Measurements from ENCODE around the gene FIBP.

The FIBP gene

DNA sequence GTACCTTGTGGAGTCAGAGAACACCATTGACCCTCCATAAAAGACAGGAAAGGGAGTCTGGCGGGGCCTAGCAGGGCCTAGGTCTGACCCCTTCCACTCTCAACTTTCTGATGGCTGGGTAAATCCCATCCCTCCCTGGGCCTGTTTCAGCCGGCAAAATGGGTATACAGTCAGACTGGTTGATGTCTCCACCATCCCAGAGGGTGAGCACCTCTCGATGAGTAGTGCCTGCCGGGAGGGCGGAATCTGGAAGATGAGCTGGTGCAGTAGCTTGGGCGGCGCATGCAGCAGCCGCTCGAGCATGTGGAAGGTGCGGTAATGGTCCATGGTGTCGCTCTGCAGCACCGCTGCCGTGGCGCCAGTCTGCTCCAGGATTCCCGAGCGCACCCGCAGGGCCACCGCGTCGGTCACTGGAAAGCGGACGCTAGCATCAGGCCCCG is 528 bp downstream of the FIBP start:
- DNase-seq, result no peak

DNA sequence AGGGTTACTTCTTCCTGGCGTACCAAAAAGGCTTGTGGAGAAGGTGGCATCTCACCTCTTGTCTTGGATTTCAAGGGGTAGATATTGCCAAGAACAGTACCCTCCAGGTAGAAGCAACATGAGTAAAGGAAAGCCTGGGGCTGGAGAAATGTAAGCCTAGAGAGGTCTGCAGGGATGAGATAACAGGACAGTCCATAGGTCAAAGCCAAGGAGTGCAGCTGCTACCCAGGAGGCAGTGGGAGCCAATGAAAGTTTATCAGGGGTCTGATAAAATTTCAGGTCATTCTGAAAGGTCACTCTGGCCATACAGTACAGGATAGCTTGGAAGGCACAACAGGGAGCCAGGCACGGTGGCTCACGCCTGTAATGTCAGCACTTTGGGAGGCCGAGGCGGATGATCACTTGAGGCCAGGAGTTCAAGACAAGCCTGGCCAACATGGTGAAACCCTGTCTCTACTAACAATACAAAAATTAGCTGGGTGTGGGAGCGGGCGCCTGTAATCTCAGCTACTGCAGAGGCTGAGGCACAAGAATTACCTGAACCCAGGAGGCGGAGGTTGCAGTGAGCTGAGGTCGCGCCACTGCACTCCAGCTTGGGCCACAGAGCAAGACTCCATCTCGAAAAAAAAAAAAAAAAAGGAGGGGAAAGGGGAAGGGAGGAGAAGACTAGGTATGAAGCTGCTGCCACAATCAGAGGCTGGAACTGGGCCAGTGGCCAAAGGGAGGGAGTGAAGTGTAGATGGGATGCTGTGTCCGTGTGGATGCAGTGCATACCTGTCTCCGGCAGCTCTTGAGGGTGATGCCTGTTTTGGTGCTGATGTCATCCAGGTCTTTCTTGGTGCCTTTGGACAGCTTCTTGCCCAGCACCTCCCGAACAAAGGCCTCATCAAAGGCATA is 1.2 kb downstream of the FIBP start:
- DNase-seq, result no peak

DNA sequence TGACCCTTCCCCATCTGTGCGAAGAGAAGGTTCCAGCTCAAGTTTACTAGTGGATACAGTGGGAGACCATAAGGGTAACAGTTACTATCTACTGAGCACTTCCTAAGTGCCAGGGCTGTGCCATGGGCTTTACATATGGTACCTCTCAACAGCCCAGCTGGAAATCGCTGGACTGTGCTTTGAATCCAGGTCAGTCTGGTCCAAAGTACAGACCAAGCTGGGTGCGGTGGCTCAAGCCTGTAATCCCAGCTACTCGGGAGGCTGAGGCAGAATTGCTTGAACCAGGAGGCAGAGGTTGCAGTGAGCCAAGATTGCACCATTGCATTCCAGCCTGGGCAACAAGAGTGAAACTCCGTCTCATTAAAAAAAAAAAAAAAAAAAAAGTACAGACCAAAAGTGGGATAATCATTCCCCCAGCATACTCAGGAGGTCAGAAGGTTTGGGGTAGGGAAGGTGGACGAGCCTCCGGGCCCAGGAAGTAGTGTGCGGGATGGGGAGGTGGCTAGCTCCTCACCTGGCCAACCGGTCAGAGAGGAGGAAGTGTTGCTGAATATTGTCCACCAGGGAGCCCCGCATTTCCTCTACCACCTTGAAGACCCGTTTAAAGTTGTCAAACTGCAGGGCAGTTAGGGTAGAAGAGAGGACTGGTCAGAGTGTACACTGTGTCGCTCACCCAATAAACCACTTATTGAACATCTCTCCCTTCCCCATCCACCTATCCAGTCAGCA is 2.3 kb downstream of the FIBP start:
- DNase-seq, result no peak

DNA sequence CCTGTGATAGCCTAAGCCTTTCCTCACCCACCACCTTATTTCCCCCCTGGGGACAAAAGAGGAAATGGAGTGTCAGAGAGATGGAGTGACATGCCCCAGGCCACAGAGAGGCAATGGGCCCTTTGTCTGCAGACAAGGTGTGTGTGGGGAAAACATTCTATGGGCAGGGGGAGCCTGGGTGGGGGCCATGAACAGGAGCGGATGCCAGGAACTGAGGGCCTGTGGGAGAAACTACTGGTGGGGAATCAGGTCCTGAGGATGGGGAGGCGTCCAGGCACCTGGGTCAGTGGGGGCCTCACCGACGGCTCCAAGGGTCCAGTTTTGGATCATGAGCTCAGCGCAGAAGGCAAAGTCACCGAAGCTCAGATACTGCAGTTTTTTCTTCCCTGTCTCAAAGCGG is 3.0 kb downstream of the FIBP start:
- no peak for DNase-seq

DNA sequence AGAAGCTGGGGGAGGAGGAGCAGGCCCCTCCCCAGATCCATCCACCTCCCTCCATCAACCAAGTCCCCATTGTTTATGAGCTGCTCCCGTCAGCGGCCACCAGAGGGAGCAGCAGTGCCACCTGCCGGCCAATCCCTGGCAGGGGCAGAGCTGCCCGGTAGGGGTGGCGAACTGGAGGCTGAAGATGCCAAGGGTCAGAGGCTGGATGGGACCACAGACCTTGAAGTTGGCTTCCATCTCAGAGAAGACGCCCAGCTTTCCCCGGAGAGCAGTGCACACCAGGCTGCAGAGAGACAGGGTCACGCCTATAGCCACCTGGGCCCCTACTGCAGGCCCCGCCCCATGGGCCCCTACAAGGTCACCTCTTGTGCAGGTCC is 3.6 kb downstream of the FIBP start:
- DNase-seq, result peak; percentile 89

DNA sequence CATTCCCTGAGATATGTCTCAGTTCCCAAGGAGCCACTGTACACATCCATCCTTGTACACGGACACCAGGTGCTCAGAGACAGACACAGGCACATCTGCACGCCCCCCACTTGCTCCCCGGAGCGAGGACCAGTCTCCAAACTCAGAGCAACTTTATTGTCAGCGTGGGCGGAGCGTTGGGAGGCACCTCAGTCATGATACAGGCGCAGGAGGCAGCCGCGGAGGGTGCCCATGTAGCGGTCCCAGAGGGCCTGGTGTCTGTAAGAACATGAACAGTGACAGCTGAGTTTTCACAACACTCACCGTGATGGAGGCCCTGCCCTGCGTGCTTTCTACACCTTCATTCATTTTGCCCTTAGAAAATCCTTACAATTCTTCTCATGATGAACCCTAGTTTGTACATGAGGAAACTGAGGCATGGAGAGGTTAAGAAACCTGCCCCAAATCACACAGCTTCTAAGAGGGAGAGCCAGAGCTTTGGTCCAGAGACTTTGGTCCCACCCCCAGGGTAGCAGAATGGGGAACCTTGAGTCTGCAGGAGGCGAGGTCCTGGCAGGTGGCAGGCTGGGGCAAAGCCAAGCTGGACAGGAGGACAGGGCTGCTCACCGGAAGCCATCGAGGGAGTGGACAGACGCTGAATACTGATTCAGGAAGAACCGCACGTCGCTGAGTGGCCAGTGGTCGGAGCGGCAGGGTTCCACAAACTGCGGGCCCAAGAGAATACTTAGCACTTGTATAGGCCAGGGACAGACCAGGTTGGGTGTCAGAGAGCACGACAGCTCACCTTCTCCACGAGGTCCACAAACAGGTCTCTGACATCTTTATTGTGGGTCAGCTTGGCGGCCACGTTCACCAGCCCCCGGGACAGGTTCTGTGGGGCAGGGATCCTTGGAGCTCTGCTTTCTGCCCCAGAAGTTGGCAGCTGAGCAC is 4.2 kb downstream of the FIBP start:
- no peak for DNase-seq

DNA sequence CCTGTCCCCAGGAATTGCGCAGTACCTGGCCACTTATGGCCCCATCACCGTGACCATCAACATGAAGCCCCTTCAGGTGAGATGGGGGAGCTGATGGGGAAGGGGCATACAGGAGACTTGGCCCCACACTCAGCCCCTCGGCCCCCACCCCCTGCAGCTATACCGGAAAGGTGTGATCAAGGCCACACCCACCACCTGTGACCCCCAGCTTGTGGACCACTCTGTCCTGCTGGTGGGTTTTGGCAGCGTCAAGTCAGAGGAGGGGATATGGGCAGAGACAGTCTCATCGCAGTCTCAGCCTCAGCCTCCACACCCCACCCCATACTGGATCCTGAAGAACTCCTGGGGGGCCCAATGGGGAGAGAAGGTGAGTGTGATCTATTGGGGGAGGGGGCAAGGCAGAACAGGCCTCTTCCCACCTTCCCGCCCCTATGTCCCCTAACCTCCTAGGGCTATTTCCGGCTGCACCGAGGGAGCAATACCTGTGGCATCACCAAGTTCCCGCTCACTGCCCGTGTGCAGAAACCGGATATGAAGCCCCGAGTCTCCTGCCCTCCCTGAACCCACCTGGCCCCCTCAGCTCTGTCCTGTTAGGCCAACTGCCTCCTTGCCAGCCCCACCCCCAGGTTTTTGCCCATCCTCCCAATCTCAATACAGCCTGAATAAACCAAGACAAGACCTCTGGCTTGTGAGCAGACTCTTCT is 5.1 kb downstream of the FIBP start:
- no peak for DNase-seq

DNA sequence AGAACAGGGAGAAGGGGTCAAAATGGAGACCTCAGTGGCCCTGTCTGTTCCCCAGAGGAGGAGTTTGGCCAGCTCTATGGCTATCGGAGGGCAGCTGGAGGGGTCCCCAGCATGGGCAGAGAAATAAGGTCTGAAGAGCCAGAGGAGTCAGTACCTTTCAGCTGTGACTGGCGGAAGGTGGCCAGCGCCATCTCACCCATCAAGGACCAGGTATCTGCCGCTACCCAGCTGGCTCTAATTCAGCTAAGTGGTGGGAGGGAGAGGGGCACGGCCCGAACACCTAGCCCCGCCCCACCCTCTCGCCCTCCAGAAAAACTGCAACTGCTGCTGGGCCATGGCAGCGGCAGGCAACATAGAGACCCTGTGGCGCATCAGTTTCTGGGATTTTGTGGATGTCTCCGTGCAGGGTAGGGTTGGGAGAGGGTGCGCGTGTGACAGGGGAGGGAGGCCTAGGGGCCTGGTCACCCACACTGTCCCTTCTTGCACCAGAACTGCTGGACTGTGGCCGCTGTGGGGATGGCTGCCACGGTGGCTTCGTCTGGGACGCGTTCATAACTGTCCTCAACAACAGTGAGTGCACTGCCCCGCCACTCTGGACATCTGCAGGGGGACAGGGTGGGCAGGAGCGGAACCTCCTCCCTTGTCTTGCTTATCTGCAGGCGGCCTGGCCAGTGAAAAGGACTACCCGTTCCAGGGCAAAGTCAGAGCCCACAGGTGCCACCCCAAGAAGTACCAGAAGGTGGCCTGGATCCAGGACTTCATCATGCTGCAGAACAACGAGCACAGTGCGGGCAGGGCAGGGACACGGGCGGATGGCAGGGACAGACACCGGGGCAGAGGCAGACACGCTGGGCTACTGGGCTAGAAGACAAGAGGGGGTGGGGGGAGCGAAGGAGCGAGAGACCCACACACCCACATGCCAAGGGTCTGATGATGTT is 5.9 kb downstream of the FIBP start:
- DNase-seq, result no peak

DNA sequence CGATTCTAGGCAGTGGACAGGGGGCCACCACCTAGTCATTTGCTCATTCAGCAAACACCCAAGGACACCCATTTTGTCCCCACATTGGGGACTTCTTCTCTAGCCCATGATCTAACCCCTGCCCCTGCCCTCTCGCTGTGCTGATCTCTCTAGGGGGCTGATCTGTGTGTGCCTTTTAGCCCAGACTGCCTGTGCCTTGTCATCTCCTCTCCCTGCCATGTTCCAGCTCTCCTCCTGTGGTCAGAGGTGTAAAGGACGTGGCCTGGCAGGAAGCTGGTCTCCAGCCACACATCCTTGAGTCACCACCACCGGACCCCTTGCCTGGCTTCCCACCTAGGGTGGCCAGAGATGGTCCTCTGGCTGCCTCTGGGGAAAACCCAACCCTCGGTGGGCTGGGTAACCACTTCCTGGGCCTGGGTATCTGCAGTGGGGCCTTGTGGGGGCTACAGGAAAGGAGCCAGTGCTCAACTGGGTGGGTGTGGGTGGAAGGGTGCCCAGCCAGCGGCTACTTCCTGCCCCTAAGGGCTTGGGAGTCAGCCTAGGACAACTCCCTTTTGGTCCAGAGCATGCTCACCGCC is 7.3 kb downstream of the FIBP start:
- DNase-seq, result no peak

DNA sequence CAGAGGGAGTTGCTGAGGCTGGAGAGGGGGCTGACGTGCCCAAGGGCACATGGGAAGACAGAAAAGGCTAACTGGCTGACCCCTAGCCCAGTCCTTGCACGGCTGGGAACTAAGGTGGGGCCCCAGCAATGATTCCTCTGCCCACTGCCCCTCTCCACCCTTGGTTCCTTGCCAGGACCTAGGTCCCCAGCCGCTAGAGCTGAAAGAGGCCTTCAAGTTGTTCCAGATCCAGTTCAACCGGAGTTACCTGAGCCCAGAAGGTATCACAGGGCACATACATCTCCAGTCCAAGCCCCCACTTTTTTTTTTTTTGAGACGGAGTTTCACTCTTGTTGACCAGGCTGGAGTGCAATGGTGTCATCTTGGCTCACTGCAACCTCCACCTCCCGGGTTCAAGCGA is 8.2 kb downstream of the FIBP start:
- no peak for DNase-seq

DNA sequence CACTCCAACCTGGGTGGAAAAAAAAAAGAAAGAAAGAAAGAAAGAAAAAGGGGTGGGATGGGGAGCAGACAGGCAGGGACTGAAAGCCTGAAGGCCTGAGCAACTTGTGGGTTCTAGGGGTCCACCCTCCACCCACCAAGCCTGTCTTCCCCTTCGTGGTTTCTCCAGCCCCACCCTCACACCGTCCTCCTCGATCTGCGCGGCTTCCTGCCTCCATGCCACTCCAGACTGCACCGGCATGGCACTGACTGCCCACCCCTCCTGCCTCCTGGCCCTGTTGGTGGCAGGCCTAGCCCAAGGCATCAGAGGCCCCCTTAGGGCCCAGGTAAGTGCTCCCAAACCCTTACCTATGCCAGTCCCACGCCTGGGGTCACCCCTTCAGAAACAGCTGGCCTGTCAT is 8.7 kb downstream of the FIBP start, which contains the start of gene CTSW:
TSS of gene CTSW (plus strand) at position 221 of the 400 bp plus-strand sequence. CDS start at position 239, 18 bp downstream.
- no peak for DNase-seq

DNA sequence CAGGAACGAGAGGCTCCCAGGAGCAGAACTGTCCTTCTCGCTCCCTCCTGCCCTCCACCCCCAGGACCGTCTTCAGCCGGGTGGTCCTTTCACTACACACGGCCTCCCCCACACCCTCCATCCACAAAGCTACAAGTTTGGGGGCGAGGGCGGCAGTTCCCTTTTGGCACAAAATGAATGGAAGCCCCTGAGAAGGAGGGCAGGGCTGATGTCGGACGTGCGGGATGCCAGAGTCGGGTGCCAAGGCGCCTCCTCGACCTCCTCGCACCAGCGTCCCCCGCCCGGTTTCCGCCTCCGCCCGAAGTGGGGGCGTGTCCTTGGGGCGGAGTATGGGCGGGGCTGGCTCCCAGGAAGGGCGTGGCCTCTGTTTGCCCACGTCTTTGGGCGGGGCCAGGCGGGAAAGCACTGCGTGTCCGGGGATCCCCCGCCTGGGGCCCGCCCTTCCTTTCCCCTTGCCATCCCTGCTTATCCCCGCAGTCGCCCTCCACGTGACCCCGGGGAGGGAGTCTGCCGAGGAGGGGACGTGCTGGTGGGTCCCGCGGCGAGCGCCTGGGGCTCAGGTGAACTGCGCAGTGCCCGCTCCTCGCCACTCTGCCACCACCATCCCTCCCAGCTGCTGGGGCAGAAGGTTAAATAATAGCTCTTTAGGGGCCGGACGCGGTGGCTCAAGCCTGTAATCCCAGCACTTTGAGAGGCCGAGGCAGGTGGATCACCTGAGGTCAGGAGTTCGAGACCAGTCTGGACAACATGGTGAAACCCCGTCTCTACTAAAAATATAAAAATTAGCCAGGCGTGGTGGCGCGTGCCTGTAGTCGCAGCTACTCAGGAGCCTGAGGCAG is 14.7 kb downstream of the FIBP start:
- DNase-seq, result peak; percentile 98

DNA sequence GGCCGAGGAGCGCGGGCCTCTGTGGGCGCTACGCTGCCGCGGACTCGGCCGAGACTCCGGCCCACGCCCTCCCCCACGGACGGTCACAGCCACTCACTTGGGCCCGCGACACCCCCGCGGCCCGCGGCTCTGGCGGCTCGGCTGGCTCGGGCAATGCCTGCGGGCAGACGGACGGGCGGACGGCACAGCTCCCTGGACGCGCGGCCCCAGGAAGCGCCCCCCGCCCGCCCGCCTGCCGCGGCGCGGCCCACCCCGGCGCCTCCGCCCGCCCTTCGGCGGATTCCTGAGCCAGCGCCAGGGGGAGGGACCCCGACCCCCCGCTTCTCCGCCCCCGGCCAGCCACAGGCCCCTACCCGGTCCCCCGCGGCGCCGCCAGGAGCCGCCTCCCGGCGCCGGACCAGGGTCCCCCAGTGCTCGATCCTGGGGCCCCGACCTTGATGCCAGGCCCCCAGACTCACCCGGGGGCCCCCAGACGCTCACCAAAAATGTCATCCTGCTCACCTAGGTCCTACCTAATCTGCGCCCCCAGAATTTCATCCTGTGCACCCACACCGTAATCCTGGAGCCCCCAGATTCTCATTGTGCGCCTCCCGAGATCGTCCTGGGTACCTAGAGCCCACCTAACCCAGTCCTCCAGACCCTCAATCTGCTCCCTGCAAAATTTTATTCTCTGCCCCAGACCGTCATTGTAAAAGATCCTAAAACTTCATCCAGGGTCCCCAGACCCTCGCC is 15.5 kb downstream of the FIBP start, which contains the start of gene EFEMP2:
TSS of gene EFEMP2 (minus strand) at position 215 of the 732 bp plus-strand sequence. CDS start 446 bp downstream, outside the sequence.
- DNase-seq, result no peak

DNA sequence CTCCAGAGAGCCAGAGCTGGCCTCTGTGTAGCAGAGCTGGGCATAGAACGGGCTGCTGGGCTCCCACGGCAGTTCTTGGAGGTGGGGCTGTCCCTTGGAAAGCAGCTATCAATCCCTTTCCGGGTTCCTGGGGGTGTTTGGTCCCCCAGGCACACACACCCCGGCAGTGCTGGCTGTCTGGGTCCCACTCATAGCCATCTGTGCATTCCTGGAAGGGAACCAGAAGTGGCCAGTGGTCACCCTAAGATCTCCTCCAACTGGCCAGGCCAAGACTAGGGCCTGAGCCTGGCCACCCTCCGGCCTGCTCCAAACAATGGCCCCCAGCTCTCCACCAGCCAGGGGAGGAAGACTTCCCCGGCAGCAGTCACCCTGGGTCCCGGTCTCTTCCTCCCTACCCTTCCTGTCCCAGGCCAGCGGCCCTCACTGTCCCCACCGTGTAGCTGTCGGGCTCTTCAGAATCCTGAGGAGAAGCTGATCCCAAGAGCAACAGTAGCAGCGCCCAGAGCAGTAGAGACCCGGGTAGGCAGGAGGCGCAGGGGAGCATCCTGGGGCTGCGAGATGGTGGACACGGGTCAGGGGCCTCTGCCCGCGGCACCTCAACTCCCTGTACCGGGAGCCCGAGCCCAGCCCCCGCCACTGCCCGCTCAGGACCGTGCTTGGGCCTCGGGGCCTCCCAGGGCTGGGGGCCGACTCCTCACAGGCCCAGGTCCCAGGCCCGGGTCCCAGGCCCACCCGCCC is 16.3 kb downstream of the FIBP start:
- no peak for DNase-seq

DNA sequence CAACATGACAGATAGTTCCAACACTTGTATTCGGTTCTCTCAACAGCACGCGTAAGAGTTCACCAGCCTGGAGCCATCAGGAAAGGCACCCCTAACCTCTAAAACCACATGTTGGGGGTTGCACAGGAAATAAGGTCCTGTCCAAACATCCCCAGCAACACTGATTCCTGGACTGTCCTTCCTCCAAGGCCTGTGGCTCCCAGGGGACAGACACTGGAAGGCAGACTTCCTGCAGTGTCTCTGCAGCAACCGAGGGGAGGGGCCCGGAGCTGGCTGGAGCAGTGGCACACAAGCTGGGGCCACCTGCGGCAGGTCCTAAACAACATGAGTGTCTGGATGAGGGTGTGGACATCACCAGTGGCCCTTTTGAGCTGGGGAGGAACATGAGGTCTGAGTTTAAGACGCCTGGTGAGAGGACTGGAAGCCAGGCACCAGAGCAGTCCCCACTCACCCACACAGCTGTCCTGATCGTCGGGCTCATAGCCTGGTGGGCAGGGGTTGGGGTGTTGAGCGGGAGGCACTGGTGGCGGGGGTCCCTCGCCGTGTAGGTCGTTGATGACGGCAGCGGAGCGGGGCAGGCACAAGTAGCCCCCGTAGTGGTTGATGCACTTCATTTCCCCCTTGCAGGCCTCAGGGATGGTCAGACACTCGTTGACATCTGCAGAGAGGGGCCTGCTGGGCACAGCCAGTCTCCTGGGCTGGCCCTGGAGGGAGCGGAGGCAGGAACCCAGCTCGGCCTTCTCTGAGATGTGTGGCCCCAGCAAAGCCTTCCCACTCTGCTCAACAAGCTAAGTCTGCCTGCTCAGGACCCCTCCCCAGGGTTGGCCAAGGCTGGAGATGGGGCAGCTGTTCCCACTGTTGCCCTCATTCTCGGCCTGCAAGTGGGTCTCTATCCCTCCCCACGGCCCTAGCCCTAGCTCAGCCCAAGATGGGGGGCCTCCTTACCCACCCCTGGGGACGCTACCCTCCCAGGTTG is 17.3 kb downstream of the FIBP start:
- DNase-seq, result no peak

DNA sequence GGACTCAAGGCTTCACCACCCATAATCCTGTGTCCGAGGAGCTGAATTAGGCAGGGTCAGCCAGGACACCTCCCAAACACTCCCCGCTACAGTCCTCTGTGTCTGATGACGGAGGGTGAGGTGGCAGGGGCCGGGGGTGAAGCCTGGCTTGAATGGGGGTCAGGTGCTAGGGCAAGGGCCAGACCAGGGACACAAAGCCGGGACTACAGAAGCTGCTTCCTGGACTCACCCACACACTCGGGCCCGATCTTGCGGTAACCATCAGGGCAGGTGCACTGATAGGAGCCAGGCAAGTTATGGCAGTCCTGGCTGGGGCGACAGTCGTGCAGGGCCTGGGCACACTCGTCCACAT is 18.0 kb downstream of the FIBP start:
- no peak for DNase-seq

Data from suppressor macrophage treated with lipopolysaccharide for 4 hours (primary cell).